Sigmoid colon (tissue), 7 donors: Measurements from ENCODE around the gene DAPP1. TPM values are rescaled to one million over a fixed set of nuclear protein-coding genes. Genes with fewer than 3 reads are reported as not detected.

Source experiments
- DNase-seq: peaks from one replicate; pipeline ENCODE4 v3.0.0-alpha.2; 2019
- H3K27ac ChIP-seq, 4 donors: fragments of 200-600 bp; sonication (generic); one replicate each; pipeline ENCODE4 v1.5.1; 2016 to 2019; ENCODE audit warnings: mild to moderate bottlenecking in 1 of 4
- H3K27me3 ChIP-seq, 3 donors: fragments of 200-600 bp; sonication (generic); one replicate each; pipeline ENCODE4 v1.5.1; 2019; ENCODE audit warnings: mild to moderate bottlenecking in 1 of 3
- H3K36me3 ChIP-seq, 4 donors: fragments of 200-600 bp; sonication (generic); one replicate each; pipeline ENCODE4 v1.5.1; 2016 to 2019
- H3K4me1 ChIP-seq, 4 donors: fragments of 200-600 bp; sonication (generic); one replicate each; pipeline ENCODE4 v1.5.1; 2017 to 2019
- H3K4me3 ChIP-seq, 4 donors: fragments of 200-600 bp; sonication (generic); one replicate each; pipeline ENCODE4 v1.5.1; 2017 to 2019; ENCODE audit warnings: mild to moderate bottlenecking in 2 of 4, moderate library complexity in 1 of 4
- H3K9me3 ChIP-seq, 4 donors: fragments of 200-600 bp in 3 of 4; sonication (generic) in 3 of 4; one replicate each; pipeline versions ENCODE4 v1.5.1 to v1.6.1; 2013 to 2019
- CTCF ChIP-seq, 4 experiments: fragments of 450-650 bp in 3 of 4; fragments of 200-600 bp in 1 of 4; IDR thresholded peaks; one replicate each; pipeline ENCODE4 v1.5.1; 2016 to 2019; ENCODE audit warnings: antibody characterized with exemption in 4 of 4, mild to moderate bottlenecking in 3 of 4, moderate library complexity in 2 of 4
- EP300 ChIP-seq, 4 donors: sonication (generic); formaldehyde crosslinking; IDR thresholded peaks; one replicate each; pipeline ENCODE4 v1.6.1; 2017; ENCODE audit warnings: antibody characterized with exemption in 4 of 4
- POLR2A ChIP-seq, 2 donors: fragments of 450-650 bp; IDR thresholded peaks; one replicate each; pipeline ENCODE4 v1.6.1; 2016; ENCODE audit warnings: antibody characterized with exemption in 2 of 2, mild to moderate bottlenecking in 2 of 2, moderate library complexity in 2 of 2
- POLR2AphosphoS5 ChIP-seq, 4 donors: sonication (generic); formaldehyde crosslinking; IDR thresholded peaks; one replicate each; pipeline ENCODE4 v1.6.1; 2017; ENCODE audit warnings: antibody characterized with exemption in 4 of 4
- WGBS, 2 donors: extraction: QIAGEN DNeasy Blood & Tissue Kit; methylation state at CpG; one replicate each; pipeline ENCODE4 v1.1.7; 2013; 5-methylcytosine and 5-hydroxymethylcytosine counted together
- intact Hi-C: fragments of 100-400 bp; cut with DNase I; formaldehyde crosslinking; loops from one replicate; pipeline ENCODE4 v1.15.1; 2023
- polyA plus RNA-seq, 3 donors: library from polyadenylated mRNA; stranded (reverse); fragments of 200-250 nt; gene quantifications; one replicate each; pipeline ENCODE4 v1.2.3, GENCODE V29; 2013
- total RNA-seq, 4 donors: library from RNA; depleted of rRNA; stranded (reverse); fragments of >200 nt; gene quantifications; one replicate each; pipeline ENCODE4 v1.1.0, GENCODE V29; 2016
- donor health status: healthy with polysubstance abuse.
- donor health status: Bipolar disorder and iron deficiency.
- donor health status: healthy.

DAPP1 gene
- total and polyA plus RNA-seq, 7 donors, result 0.36 to 17.9 (median 1.2) TPM

- intact Hi-C loops, result no loop called here
- H3K27me3 ChIP-seq, result no peaks in the 10 kb centered on the region
- H3K36me3 ChIP-seq, result no peaks in the 10 kb centered on the region
- no peak for TF ChIP-seq POLR2AphosphoS5 (IDR thresholded peaks at IDR 0.05)
- TF ChIP-seq EP300 (IDR thresholded peaks at IDR 0.05), result no peak
- TF ChIP-seq POLR2A (IDR thresholded peaks at IDR 0.05), result no peak
- no peak for TF ChIP-seq CTCF (IDR thresholded peaks at IDR 0.05)
- no peaks in the 10 kb centered on the region for H3K4me1 ChIP-seq
- WGBS, 2 donors, result 56 to 68% methylated on average over 6 of the region's 6 CpGs
- no peak overlapping the region for H3K27ac ChIP-seq
- DNase-seq, result no peak
- no peaks in the 10 kb centered on the region for H3K9me3 ChIP-seq
- H3K4me3 ChIP-seq, result no peak overlapping the region
Observed at GRCh38 chr4:99790796-99791617, 25.6 kb upstream of the DAPP1 start.

- no peaks in the 10 kb centered on the region for H3K9me3 ChIP-seq
- peak overlapping the region in 1 of 4 donors; percentile 6 for H3K27ac ChIP-seq
- DNase-seq, result no peak
- H3K4me3 ChIP-seq, result no peak overlapping the region
- 87 to 90% methylated on average over 1 of the region's 1 CpG for WGBS, 2 donors
- intact Hi-C loops, result no loop called here
- no peak for TF ChIP-seq POLR2AphosphoS5 (IDR thresholded peaks at IDR 0.05)
- no peak for TF ChIP-seq POLR2A (IDR thresholded peaks at IDR 0.05)
- no peak for TF ChIP-seq CTCF (IDR thresholded peaks at IDR 0.05)
- TF ChIP-seq EP300 (IDR thresholded peaks at IDR 0.05), result no peak
- no peaks in the 10 kb centered on the region for H3K27me3 ChIP-seq
- no peaks in the 10 kb centered on the region for H3K36me3 ChIP-seq
- H3K4me1 ChIP-seq, result peaks cover 0 to 25% (median 11%) of the 10 kb centered on the region in 4 donors
Observed at GRCh38 chr4:99800332-99801004, 16.2 kb upstream of the DAPP1 start.

DNA sequence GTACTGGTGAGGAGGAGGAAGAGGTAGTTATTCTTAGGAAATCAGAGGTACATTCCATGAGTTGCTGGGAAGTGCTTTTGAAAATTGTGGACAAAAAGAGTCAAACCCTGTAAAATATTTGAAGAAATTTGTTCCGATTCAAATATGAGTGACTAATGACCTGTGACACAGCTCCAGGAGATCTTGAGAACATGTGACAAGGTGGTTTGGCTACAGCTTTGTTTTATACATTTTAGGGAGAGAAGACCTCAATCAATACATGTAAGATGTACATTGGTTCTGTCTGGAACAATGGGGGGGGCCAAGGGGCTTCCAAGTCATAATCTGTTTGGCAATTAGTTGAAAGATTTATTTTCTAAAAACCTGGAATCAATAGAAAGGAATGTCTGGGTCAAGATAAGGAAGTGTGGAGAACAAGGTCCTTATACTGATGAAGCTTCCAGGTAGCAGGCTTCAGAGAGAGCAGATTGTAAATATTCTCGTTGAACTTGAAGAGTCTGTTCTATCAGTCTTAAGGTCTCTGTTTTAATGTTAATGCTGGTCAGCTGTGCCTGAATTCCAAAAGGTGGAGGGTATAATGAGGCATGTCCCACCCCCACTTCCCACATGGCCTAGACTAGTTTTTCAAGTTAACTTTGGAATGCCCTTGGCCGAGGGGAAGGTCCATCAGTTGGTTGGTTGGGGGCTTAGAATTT, 15.5 kb upstream of the DAPP1 start:
- H3K27me3 ChIP-seq, result no peaks in the 10 kb centered on the region
- intact Hi-C loops, result no loop called here
- 78 to 91% methylated on average over 3 of the region's 3 CpGs for WGBS, 2 donors
- no peak overlapping the region for H3K27ac ChIP-seq
- no peak for TF ChIP-seq EP300 (IDR thresholded peaks at IDR 0.05)
- no peak for TF ChIP-seq CTCF (IDR thresholded peaks at IDR 0.05)
- no peak for TF ChIP-seq POLR2AphosphoS5 (IDR thresholded peaks at IDR 0.05)
- no peak for TF ChIP-seq POLR2A (IDR thresholded peaks at IDR 0.05)
- no peak overlapping the region for H3K4me3 ChIP-seq
- no peak for DNase-seq
- H3K36me3 ChIP-seq, result no peaks in the 10 kb centered on the region
- no peaks in the 10 kb centered on the region for H3K9me3 ChIP-seq
- H3K4me1 ChIP-seq, result peaks cover 0 to 25% (median 11%) of the 10 kb centered on the region in 4 donors

- Histone ChIP-seq H3K27ac (no peak overlapping the region), H3K4me1 (peaks cover 0 to 25% (median 11%) of the 10 kb centered on the region in 4 donors), H3K9me3 (no peaks in the 10 kb centered on the region), H3K4me3 (no peak overlapping the region), H3K36me3 (no peaks in the 10 kb centered on the region), H3K27me3 (no peaks in the 10 kb centered on the region)
- WGBS, 2 donors, result 57 to 65% methylated on average over 4 of the region's 4 CpGs
- no peak for DNase-seq
- intact Hi-C loops, result no loop called here
- TF ChIP-seq CTCF (IDR thresholded peaks at IDR 0.05) (no peak), POLR2AphosphoS5 (IDR thresholded peaks at IDR 0.05) (no peak), POLR2A (IDR thresholded peaks at IDR 0.05) (no peak), EP300 (IDR thresholded peaks at IDR 0.05) (no peak)
Observed at GRCh38 chr4:99803566-99804101, 13.0 kb upstream of the DAPP1 start.
